ENCODE results near the gene IL34. TPM values are rescaled to one million over a fixed set of nuclear protein-coding genes. Genes with fewer than 3 reads are reported as not detected.

Gene IL34
- total and polyA plus RNA-seq, 2 of the 13 experiments (the other 11 are each of a cell fraction or from before 2014, with no cell fraction given) = 1.2 to 1.3 TPM

DNA sequence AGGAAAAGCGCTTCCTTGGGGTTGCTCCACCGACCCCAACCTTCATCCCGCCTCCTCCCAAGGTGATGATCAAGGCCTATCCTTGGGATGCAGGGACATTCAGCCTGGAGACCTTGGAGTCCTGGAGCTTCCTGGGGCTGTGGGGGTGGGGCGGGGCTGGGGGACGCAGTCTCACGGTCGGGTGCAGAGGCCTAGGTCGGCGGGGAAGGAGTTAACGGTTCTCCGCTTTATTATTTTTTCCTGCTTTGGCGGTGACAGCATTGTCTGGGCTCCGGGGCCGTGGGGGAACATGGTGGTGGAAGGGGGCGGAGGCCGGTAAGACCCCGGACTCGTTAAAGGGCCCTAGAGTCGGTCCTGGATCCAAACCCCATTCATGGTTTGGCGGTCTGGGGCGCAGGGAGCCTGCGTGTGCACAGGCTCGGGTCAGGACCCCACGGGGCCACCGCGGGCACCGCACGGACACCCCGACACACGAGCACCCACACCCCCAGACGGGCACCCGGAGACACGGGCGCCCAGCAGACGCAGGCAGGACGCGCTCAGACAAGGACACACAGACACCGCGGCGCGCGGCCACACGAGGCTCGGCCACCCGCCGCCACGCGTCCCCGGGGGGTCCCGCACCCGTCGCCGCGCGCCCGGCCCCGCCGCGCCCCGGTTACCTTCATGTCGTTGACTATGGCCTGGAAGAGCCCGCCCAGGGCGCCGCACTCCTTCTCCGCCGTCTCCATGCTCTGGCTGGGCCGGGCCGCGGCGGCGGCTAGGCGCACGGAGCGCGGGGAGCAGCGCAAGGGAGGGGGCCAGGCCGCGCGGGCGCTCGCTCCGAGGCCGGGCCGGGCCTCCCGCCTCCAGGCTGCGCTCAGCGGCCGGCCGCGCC is 38.9 kb downstream of the IL34 start (continued):
- TF ChIP-seq GABPB1 (CRISPR knock-in tag; IDR thresholded peaks at IDR 0.05) (0 out of 2 replicates have a peak, but pooled peaks have one; percentile 26), RBM39 (IDR thresholded peaks at IDR 0.05; ENCODE audit: low read depth, low read length, poor library complexity, severe bottlenecking) (no peak), ZNF451 (CRISPR knock-in tag; IDR thresholded peaks at IDR 0.05) (no peak; the same call in 1 of the 2 replicates), ZNF660 (CRISPR knock-in tag; IDR thresholded peaks at IDR 0.05; ENCODE audit: borderline replicate concordance, low read depth) (no peak), HNRNPH1 (optimal IDR thresholded peaks at IDR 0.05; ENCODE audit: low read depth, low read length) (no peak), RFX3 (CRISPR knock-in tag; IDR thresholded peaks at IDR 0.05) (no peak), DNMT1 (CRISPR knock-in tag; IDR thresholded peaks at IDR 0.05) (no peak; the same call in 1 of the 2 replicates), PHF8 (CRISPR knock-in tag; IDR thresholded peaks at IDR 0.05) (no peak; the same call in 1 of the 2 replicates), ELF4 (CRISPR knock-in tag; IDR thresholded peaks at IDR 0.05; ENCODE audit: borderline replicate concordance) (no peak), CBFB (CRISPR knock-in tag; IDR thresholded peaks at IDR 0.05) (no peak), MYC (CRISPR knock-in tag; IDR thresholded peaks at IDR 0.05; ENCODE audit: borderline replicate concordance) (no peak; the same call in 1 of the 2 replicates), JDP2 (CRISPR knock-in tag; IDR thresholded peaks at IDR 0.05; ENCODE audit: borderline replicate concordance) (no peak), SMARCC2 (IDR thresholded peaks at IDR 0.05) (no peak), ZZZ3 (CRISPR knock-in tag; IDR thresholded peaks at IDR 0.05; ENCODE audit: borderline replicate concordance) (0 out of 2 replicates have a peak, but pooled peaks have one; percentile 67), SMAD1 (CRISPR knock-in tag; IDR thresholded peaks at IDR 0.05; ENCODE audit: borderline replicate concordance, low read depth) (no peak), ISL2 (CRISPR knock-in tag; IDR thresholded peaks at IDR 0.05) (no peak)
- TF ChIP-seq, protein P1, sequence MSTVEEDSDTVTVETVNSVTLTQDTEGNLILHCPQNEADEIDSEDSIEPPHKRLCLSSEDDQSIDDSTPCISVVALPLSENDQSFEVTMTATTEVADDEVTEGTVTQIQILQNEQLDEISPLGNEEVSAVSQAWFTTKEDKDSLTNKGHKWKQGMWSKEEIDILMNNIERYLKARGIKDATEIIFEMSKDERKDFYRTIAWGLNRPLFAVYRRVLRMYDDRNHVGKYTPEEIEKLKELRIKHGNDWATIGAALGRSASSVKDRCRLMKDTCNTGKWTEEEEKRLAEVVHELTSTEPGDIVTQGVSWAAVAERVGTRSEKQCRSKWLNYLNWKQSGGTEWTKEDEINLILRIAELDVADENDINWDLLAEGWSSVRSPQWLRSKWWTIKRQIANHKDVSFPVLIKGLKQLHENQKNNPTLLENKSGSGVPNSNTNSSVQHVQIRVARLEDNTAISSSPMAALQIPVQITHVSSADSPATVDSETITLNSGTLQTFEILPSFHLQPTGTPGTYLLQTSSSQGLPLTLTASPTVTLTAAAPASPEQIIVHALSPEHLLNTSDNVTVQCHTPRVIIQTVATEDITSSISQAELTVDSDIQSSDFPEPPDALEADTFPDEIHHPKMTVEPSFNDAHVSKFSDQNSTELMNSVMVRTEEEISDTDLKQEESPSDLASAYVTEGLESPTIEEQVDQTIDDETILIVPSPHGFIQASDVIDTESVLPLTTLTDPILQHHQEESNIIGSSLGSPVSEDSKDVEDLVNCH (CRISPR knock-in tag; IDR thresholded peaks at IDR 0.05) = no peak
- TF ChIP-seq, protein P2, sequence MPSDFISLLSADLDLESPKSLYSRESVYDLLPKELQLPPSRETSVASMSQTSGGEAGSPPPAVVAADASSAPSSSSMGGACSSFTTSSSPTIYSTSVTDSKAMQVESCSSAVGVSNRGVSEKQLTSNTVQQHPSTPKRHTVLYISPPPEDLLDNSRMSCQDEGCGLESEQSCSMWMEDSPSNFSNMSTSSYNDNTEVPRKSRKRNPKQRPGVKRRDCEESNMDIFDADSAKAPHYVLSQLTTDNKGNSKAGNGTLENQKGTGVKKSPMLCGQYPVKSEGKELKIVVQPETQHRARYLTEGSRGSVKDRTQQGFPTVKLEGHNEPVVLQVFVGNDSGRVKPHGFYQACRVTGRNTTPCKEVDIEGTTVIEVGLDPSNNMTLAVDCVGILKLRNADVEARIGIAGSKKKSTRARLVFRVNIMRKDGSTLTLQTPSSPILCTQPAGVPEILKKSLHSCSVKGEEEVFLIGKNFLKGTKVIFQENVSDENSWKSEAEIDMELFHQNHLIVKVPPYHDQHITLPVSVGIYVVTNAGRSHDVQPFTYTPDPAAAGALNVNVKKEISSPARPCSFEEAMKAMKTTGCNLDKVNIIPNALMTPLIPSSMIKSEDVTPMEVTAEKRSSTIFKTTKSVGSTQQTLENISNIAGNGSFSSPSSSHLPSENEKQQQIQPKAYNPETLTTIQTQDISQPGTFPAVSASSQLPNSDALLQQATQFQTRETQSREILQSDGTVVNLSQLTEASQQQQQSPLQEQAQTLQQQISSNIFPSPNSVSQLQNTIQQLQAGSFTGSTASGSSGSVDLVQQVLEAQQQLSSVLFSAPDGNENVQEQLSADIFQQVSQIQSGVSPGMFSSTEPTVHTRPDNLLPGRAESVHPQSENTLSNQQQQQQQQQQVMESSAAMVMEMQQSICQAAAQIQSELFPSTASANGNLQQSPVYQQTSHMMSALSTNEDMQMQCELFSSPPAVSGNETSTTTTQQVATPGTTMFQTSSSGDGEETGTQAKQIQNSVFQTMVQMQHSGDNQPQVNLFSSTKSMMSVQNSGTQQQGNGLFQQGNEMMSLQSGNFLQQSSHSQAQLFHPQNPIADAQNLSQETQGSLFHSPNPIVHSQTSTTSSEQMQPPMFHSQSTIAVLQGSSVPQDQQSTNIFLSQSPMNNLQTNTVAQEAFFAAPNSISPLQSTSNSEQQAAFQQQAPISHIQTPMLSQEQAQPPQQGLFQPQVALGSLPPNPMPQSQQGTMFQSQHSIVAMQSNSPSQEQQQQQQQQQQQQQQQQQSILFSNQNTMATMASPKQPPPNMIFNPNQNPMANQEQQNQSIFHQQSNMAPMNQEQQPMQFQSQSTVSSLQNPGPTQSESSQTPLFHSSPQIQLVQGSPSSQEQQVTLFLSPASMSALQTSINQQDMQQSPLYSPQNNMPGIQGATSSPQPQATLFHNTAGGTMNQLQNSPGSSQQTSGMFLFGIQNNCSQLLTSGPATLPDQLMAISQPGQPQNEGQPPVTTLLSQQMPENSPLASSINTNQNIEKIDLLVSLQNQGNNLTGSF (CRISPR knock-in tag; IDR thresholded peaks at IDR 0.05) = no peak
- TF ChIP-seq, protein P3, sequence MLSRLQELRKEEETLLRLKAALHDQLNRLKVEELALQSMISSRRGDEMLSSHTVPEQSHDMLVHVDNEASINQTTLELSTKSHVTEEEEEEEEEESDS (CRISPR knock-in tag; IDR thresholded peaks at IDR 0.05; ENCODE audit: borderline replicate concordance) = no peak
- TF ChIP-seq, protein P4, sequence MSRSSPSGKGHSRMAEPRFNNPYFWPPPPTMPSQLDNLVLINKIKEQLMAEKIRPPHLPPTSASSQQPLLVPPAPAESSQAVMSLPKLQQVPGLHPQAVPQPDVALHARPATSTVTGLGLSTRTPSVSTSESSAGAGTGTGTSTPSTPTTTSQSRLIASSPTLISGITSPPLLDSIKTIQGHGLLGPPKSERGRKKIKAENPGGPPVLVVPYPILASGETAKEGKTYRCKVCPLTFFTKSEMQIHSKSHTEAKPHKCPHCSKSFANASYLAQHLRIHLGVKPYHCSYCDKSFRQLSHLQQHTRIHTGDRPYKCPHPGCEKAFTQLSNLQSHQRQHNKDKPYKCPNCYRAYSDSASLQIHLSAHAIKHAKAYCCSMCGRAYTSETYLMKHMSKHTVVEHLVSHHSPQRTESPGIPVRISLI (CRISPR knock-in tag; IDR thresholded peaks at IDR 0.05; ENCODE audit: borderline replicate concordance) = no peak
